ENCODE results near the gene MAN2B1. TPM values are rescaled to one million over a fixed set of nuclear protein-coding genes. Genes with fewer than 3 reads are reported as not detected.

Gene MAN2B1
- total RNA-seq, 3 donors from 2014 or later: 92.7 to 104 (median 96.6) TPM

DNA sequence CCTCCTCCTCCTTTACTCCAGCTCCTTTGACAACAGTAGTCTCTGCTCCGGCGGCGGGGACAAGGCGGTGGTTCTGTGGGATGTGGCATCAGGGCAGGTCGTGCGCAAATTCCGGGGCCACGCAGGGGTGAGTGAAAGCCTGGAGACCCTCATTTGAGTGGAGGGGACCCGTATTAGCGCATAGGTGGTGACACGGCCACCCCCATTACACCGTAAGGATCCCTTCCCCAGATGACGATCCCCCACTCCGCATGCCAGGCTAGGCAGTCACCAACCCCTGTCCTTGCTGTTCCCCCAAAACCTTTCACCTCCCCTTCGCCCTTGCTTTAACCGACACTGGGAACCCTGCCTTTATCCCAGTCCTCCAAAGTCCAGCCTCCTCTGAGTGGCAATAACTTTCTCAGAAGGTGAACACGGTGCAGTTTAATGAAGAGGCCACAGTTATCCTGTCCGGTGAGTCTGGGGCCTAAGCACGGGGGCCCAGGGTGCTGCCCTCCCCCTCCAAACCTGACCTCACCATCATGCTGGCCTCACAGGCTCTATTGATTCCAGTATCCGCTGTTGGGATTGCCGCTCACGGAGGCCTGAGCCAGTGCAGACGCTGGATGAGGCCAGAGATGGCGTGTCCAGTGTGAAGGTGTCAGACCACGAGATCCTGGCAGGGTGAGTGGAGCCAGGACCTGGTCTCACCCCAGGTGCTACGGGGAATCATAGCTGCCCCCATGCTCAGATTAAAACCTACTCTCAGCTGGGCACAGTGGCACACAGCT, 3.8 kb upstream of the MAN2B1 start:
- TF ChIP-seq, protein P1, sequence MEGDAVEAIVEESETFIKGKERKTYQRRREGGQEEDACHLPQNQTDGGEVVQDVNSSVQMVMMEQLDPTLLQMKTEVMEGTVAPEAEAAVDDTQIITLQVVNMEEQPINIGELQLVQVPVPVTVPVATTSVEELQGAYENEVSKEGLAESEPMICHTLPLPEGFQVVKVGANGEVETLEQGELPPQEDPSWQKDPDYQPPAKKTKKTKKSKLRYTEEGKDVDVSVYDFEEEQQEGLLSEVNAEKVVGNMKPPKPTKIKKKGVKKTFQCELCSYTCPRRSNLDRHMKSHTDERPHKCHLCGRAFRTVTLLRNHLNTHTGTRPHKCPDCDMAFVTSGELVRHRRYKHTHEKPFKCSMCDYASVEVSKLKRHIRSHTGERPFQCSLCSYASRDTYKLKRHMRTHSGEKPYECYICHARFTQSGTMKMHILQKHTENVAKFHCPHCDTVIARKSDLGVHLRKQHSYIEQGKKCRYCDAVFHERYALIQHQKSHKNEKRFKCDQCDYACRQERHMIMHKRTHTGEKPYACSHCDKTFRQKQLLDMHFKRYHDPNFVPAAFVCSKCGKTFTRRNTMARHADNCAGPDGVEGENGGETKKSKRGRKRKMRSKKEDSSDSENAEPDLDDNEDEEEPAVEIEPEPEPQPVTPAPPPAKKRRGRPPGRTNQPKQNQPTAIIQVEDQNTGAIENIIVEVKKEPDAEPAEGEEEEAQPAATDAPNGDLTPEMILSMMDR (IDR thresholded peaks at IDR 0.05): no peak
- intact Hi-C loops (cut with DNase I, micrococcal nuclease): loop anchor here in 1 of 2 donors (10.0 kb wide), 1 partner anchor 96 kb away; no protein-coding TSS in a partner anchor
- ATAC-seq (no peak), DNase-seq (no peak)
- H3K9me3 ChIP-seq: no peaks in the 10 kb centered on the region
- H3K36me3 ChIP-seq (ENCODE audit: low read depth): peaks cover under 1% of the 10 kb centered on the region
- H3K4me3 ChIP-seq: peak overlapping the region; percentile 77
- peaks cover 33% of the 10 kb centered on the region for H3K4me1 ChIP-seq (ENCODE audit: low read depth)

DNA sequence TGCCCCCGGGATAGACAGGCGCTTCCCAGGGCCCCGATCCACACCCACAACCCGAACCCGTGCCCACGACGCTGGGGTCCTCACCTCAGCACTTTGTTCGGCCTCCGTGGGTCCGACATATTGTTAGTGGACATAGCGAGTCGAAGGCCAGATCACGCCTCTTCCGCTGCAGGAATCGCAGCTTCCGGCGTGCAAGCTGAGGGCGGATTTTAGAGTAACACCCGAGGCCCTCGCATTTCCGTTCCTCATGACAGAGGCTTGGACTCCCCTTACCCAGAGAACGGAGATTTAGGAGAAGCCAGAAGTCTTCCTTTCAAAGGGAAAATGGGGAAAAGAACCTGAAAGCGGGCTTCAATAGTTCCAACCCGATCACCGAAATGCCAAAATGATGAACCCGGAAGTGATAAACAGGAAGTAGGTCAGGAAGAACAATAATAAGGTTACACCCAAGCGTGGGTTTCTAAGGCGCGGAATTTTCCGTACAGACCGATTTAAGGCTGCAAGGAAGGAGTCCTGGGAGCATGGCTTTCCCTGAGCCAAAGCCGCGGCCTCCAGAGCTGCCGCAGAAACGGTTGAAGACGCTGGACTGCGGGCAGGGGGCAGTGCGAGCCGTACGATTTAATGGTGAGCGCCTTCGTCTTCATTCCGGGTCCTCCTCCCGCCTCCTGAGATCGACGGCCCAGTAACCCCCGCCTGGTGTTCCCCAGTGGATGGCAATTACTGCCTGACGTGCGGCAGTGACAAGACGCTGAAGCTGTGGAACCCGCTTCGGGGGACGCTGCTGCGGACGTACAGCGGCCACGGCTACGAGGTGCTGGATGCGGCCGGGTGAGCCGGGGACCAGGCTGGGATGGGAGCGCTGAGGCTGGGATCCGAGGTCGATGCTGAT, 3.0 kb upstream of the MAN2B1 start:
- H3K4me1 ChIP-seq (ENCODE audit: low read depth): peaks cover 33% of the 10 kb centered on the region
- no peaks in the 10 kb centered on the region for H3K9me3 ChIP-seq
- intact Hi-C loops (cut with DNase I, micrococcal nuclease): loop anchor here in 1 of 2 donors (10.0 kb wide), 1 partner anchor 95 kb away; no protein-coding TSS in a partner anchor
- peak overlapping the region; percentile 77 for H3K4me3 ChIP-seq
- TF ChIP-seq, protein P1 (IDR thresholded peaks at IDR 0.05): no peak
- peak; percentile 78 for ATAC-seq
- no peaks in the 10 kb centered on the region for H3K36me3 ChIP-seq (ENCODE audit: low read depth)
- peak; percentile 83 to 87 (median 85) for DNase-seq

DNA sequence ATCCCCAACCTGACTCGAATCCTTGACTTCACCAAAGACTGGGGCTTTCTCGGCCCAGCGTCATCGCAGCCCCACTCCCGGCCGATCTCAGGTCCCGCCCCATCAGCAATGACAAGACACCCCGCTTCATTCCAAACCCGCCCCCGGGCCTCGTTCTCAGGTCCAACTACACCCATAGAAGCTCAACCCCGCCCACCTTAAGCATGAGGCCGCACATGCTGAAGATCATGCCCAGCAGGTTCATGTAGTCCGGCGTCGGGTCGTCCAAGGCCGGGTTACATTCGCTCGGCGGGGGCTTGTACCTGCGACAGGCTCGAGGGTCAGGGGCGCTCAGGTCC, 2.4 kb upstream of the MAN2B1 start:
- DNase-seq (peak in 2 of 3 donors; percentile 60 to 80), ATAC-seq (peak; percentile 10)
- H3K4me3 ChIP-seq: peak overlapping the region; percentile 77
- H3K9me3 ChIP-seq: no peaks in the 10 kb centered on the region
- TF ChIP-seq, protein P1 (IDR thresholded peaks at IDR 0.05): no peak
- no peaks in the 10 kb centered on the region for H3K36me3 ChIP-seq (ENCODE audit: low read depth)
- intact Hi-C loops (cut with DNase I, micrococcal nuclease): no loop called here
- peaks cover 33% of the 10 kb centered on the region for H3K4me1 ChIP-seq (ENCODE audit: low read depth)

DNA sequence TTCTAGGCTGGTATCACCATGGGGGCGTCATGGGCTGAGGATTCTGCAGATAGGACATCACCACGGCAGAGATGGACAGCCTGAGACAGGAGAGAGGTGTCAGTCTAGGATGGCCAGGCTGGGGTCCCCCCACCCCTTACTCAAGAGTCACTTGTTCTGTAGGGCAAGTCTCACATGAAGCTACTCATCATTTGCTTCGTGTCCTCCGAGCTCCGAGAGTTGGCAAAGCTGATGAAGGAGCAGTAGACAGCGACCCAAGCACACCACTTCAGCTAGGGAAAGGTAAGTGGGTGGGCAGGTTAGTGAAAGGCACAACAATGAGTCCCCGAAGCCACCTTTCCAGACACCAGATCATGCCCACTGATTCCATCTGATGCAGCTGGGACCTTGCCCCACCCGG, 1.8 kb upstream of the MAN2B1 start:
- ATAC-seq (no peak), DNase-seq (no peak)
- TF ChIP-seq, protein P1 (IDR thresholded peaks at IDR 0.05): no peak
- Histone ChIP-seq H3K4me3 (peak overlapping the region; percentile 77), H3K4me1 (ENCODE audit: low read depth) (peaks cover 33% of the 10 kb centered on the region), H3K9me3 (no peaks in the 10 kb centered on the region), H3K36me3 (ENCODE audit: low read depth) (no peaks in the 10 kb centered on the region)
- intact Hi-C loops (cut with DNase I, micrococcal nuclease): no loop called here

DNA sequence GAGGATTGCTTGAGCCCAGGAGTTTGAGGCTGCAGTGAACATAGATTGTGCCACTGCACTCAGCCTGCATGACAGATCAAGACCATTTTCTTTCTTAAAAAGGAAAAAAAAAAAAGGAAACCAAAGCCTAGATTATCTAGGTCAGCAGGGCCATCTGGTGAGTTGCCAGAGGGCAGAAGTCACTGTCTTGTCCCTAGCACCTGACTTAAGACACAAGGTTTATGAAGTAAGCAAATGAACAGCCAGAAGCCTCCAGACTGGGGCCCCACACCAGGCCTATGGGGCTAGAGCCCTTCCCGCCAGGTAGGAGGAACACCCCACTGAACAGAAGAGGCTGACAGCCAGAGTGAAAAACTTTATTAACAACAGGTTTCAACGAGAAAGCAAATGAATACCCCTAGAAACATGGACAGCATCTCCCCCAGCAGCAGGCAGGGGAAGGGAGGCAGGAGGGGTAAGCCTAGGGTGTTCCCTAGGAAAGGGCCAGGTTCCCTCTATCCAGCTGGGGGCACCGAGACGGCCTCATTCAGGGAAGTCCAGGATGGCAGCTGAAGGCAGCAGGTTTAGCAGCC, 1.3 kb upstream of the MAN2B1 start:
- DNase-seq (peak in 1 of 3 donors; percentile 49), ATAC-seq (no peak)
- H3K36me3 ChIP-seq (ENCODE audit: low read depth): no peaks in the 10 kb centered on the region

More for the DNA sequence above, 1.3 kb upstream of the MAN2B1 start:
- Histone ChIP-seq H3K9me3 (no peaks in the 10 kb centered on the region), H3K4me3 (no peak overlapping the region), H3K4me1 (ENCODE audit: low read depth) (peaks cover 33% of the 10 kb centered on the region)
- intact Hi-C loops (cut with DNase I, micrococcal nuclease): no loop called here
- TF ChIP-seq, protein P1 (IDR thresholded peaks at IDR 0.05): no peak

Data from mucosa of descending colon (tissue), 3 donors.